HepG2 (cell line): ENCODE data around the gene PCGF3.
A peak's percentile ranks its signal among the peaks of the same experiment; 100 is the strongest.

Experiments
- CAMTA2 ChIP-seq: sonication (generic); formaldehyde crosslinking; IDR thresholded peaks from 2 replicates; pipeline ENCODE4 v1.4.0; 2020; ENCODE audit warnings: mild to moderate bottlenecking, missing genetic modification reagents, borderline replicate concordance
- EZH2 ChIP-seq: conservative IDR thresholded peaks from 2 replicates; pipeline ENCODE4 v1.6.1; 2012; ENCODE audit warnings: mild to moderate bottlenecking, low read depth, low read length, moderate library complexity
- KDM1A ChIP-seq: IDR thresholded peaks from 2 replicates; pipeline ENCODE4 v1.6.1; 2016; ENCODE audit warnings: missing compliant biosample characterization
- MTA1 ChIP-seq: sonication (generic); formaldehyde crosslinking; IDR thresholded peaks from 2 replicates; pipeline ENCODE4 v1.4.0; 2020; ENCODE audit warnings: missing genetic modification reagents, mild to moderate bottlenecking, borderline replicate concordance
- MYC ChIP-seq: sonication (generic); formaldehyde crosslinking; IDR thresholded peaks from 2 replicates; pipeline ENCODE4 v1.9.0; 2021; ENCODE audit warnings: missing genetic modification reagents, borderline replicate concordance
- POLR2AphosphoS5 ChIP-seq: IDR thresholded peaks from 2 replicates; pipeline ENCODE4 v1.6.1; 2012; ENCODE audit warnings: low read depth, low read length
- SP2 ChIP-seq: sonication (generic); formaldehyde crosslinking; IDR thresholded peaks from 2 replicates; pipeline ENCODE4 v1.5.1; 2020; ENCODE audit warnings: mild to moderate bottlenecking, missing genetic modification reagents
- SYNCRIP ChIP-seq: fragments of 200-400 bp; formaldehyde crosslinking; IDR thresholded peaks from 2 replicates; pipeline ENCODE4 v1.6.1; 2018; ENCODE audit warnings: mild to moderate bottlenecking, low read depth, low read length; ENCODE audit not compliant: insufficient read depth
- TF ChIP-seq, protein P1 (sequence below): sonication (generic); formaldehyde crosslinking; IDR thresholded peaks from 2 replicates; pipeline ENCODE4 v1.5.0; 2020; ENCODE audit warnings: mild to moderate bottlenecking, missing genetic modification reagents, moderate library complexity
- TF ChIP-seq, protein P2 (sequence below): sonication (generic); formaldehyde crosslinking; conservative IDR thresholded peaks from 2 replicates; pipeline ENCODE4 v1.4.0; 2020; ENCODE audit warnings: missing genetic modification reagents

DNA sequence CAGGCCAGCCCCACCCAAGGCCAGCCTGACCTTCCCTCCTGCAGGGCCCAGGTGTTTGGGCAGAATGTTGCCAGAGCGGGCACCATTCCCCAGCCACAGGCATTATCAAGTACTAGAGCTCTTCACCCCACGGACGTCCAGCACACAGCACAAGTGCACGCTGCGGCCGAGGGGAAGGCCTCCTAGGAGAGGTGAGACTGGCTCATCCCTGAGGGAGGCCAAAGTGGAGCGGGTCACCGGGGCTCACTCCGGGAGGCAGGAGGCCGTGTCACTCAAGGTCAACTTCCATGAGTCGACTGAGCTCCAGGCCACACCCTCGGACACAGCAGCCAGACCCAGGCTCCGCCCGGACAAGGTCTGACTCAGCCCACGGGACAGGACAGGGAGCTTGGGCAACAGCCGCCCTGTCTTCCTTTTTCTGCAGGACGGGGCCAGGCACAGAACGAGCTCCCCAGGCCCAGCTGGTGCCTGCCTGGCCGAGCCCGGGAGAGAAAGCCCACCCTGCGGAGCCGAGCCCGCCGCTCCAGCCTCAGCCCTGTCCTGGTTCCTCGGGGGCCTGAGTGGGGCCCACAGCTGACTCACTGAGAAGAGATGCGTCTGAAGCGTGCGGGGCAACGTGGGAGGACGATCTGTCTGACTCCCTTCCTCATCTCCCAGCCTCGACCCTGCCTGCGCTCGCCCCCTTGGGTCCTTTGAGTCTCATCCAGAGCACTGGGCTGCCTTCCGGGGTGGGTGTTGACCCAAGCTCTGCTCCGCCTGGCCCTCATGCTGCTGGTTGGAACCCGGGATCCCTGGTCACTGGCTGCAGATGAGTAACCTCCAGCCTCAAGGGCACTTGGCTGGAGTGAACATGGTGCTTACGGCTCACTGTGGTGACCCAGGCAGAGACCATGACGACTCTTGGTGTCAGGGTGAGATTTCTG is 18.3 kb upstream of the PCGF3 start:
- TF ChIP-seq, protein P1, sequence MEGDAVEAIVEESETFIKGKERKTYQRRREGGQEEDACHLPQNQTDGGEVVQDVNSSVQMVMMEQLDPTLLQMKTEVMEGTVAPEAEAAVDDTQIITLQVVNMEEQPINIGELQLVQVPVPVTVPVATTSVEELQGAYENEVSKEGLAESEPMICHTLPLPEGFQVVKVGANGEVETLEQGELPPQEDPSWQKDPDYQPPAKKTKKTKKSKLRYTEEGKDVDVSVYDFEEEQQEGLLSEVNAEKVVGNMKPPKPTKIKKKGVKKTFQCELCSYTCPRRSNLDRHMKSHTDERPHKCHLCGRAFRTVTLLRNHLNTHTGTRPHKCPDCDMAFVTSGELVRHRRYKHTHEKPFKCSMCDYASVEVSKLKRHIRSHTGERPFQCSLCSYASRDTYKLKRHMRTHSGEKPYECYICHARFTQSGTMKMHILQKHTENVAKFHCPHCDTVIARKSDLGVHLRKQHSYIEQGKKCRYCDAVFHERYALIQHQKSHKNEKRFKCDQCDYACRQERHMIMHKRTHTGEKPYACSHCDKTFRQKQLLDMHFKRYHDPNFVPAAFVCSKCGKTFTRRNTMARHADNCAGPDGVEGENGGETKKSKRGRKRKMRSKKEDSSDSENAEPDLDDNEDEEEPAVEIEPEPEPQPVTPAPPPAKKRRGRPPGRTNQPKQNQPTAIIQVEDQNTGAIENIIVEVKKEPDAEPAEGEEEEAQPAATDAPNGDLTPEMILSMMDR (CRISPR knock-in tag): peak; percentile 19; the same call in 1 of the 2 replicates
- TF ChIP-seq SP2 (no peak), MYC (CRISPR knock-in tag) (peak; percentile 19; the same call in 1 of the 2 replicates), EZH2 (no peak), CAMTA2 (CRISPR knock-in tag) (peak; percentile 79; the same call in 1 of the 2 replicates), KDM1A (CRISPR knock-in tag) (no peak), SYNCRIP (no peak), MTA1 (CRISPR knock-in tag) (0 out of 2 replicates have a peak, but pooled peaks have one; percentile 49), POLR2AphosphoS5 (peak; percentile 50; the same call in 1 of the 2 replicates)
- TF ChIP-seq, protein P2, sequence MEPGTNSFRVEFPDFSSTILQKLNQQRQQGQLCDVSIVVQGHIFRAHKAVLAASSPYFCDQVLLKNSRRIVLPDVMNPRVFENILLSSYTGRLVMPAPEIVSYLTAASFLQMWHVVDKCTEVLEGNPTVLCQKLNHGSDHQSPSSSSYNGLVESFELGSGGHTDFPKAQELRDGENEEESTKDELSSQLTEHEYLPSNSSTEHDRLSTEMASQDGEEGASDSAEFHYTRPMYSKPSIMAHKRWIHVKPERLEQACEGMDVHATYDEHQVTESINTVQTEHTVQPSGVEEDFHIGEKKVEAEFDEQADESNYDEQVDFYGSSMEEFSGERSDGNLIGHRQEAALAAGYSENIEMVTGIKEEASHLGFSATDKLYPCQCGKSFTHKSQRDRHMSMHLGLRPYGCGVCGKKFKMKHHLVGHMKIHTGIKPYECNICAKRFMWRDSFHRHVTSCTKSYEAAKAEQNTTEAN (CRISPR knock-in tag): peak; percentile 40; the same call in 1 of the 2 replicates
